ENCODE data around the gene MTIF2.
A peak's percentile ranks its signal among the peaks of the same experiment; 100 is the strongest.
"Not testable (repeated sequence)": the region's sequence is repeated elsewhere in the genome, so short reads cannot be mapped to it uniquely, and the experiment has no call there.

The MTIF2 gene

GRCh38 chr2:55277310-55277709, 8.3 kb upstream of the MTIF2 start:
- ATAC-seq (ENCODE audit: low read depth) = no peak
- Mint-ChIP-seq H3K4me3 (no peak overlapping the region), H3K27ac (no peak overlapping the region), H3K9me3 (no peaks in the 10 kb centered on the region), H3K36me3 (no peaks in the 10 kb centered on the region), H3K27me3 (peaks cover 2% of the 10 kb centered on the region), H3K4me1 (peaks cover 4% of the 10 kb centered on the region)
- no peak for DNase-seq (ENCODE audit: low spot score in 2 of 2)

- not testable (repeated sequence) for DNase-seq (ENCODE audit: low spot score in 2 of 2); H3K27ac Mint-ChIP-seq; H3K4me3 Mint-ChIP-seq; H3K4me1 Mint-ChIP-seq; H3K9me3 Mint-ChIP-seq; H3K27me3 Mint-ChIP-seq; H3K36me3 Mint-ChIP-seq; ATAC-seq (ENCODE audit: low read depth)
Observed at GRCh38 chr2:55274346-55274745, 5.3 kb upstream of the MTIF2 start.

GRCh38 chr2:55269645-55269990, 587 bp upstream of the MTIF2 start:
- Mint-ChIP-seq H3K4me3 (peak overlapping the region; percentile 91), H3K36me3 (no peaks in the 10 kb centered on the region), H3K4me1 (peaks cover 15% of the 10 kb centered on the region), H3K27ac (peak overlapping the region; percentile 96), H3K27me3 (peaks cover 2% of the 10 kb centered on the region), H3K9me3 (no peaks in the 10 kb centered on the region)
- DNase-seq (ENCODE audit: low spot score in 2 of 2) = no peak
- no peak for ATAC-seq (ENCODE audit: low read depth)

GRCh38 chr2:55268288-55268906, 634 bp downstream of the MTIF2 start:
- ATAC-seq (ENCODE audit: low read depth) = peak; percentile 2
- Mint-ChIP-seq H3K9me3 (no peaks in the 10 kb centered on the region), H3K27ac (peak overlapping the region; percentile 96), H3K27me3 (no peaks in the 10 kb centered on the region), H3K4me3 (peak overlapping the region; percentile 91), H3K4me1 (peaks cover 13% of the 10 kb centered on the region), H3K36me3 (peaks cover 3% of the 10 kb centered on the region)
- no peak for DNase-seq (ENCODE audit: low spot score in 2 of 2)

GRCh38 chr2:55259586-55259985, 9.4 kb downstream of the MTIF2 start:
- not testable (repeated sequence) for ATAC-seq (ENCODE audit: low read depth); H3K36me3 Mint-ChIP-seq; H3K27ac Mint-ChIP-seq; H3K4me1 Mint-ChIP-seq; H3K4me3 Mint-ChIP-seq; H3K9me3 Mint-ChIP-seq; DNase-seq (ENCODE audit: low spot score in 2 of 2); H3K27me3 Mint-ChIP-seq

GRCh38 chr2:55252832-55253231, 16.2 kb downstream of the MTIF2 start:
- Mint-ChIP-seq H3K4me3 (no peak overlapping the region), H3K27ac (no peak overlapping the region), H3K36me3 (peaks cover 10% of the 10 kb centered on the region), H3K4me1 (no peaks in the 10 kb centered on the region), H3K27me3 (no peaks in the 10 kb centered on the region), H3K9me3 (no peaks in the 10 kb centered on the region)
- DNase-seq (ENCODE audit: low spot score in 2 of 2) = no peak
- ATAC-seq (ENCODE audit: low read depth) = no peak

- no peak for ATAC-seq (ENCODE audit: low read depth)
- Mint-ChIP-seq H3K36me3 (peaks cover 11% of the 10 kb centered on the region), H3K4me3 (no peak overlapping the region), H3K9me3 (no peaks in the 10 kb centered on the region), H3K27me3 (no peaks in the 10 kb centered on the region), H3K4me1 (no peaks in the 10 kb centered on the region), H3K27ac (no peak overlapping the region)
- no peak for DNase-seq (ENCODE audit: low spot score in 2 of 2)
Observed at GRCh38 chr2:55247025-55247424, 22.0 kb downstream of the MTIF2 start.

- Mint-ChIP-seq H3K9me3 (no peaks in the 10 kb centered on the region), H3K4me3 (no peak overlapping the region), H3K36me3 (peaks cover 11% of the 10 kb centered on the region), H3K27me3 (no peaks in the 10 kb centered on the region), H3K4me1 (no peaks in the 10 kb centered on the region), H3K27ac (no peak overlapping the region)
- DNase-seq (ENCODE audit: low spot score in 2 of 2) (no peak), ATAC-seq (ENCODE audit: low read depth) (no peak)
Observed at GRCh38 chr2:55245411-55245810, 23.6 kb downstream of the MTIF2 start.

- peaks cover 16% of the 10 kb centered on the region for H3K36me3 Mint-ChIP-seq
- no peak for ATAC-seq (ENCODE audit: low read depth)
Observed at GRCh38 chr2:55242617-55243016, 26.4 kb downstream of the MTIF2 start.

GRCh38 chr2:55241582-55241981, 27.4 kb downstream of the MTIF2 start:
- H3K9me3 Mint-ChIP-seq; DNase-seq (ENCODE audit: low spot score in 2 of 2); H3K4me1 Mint-ChIP-seq; ATAC-seq (ENCODE audit: low read depth); H3K4me3 Mint-ChIP-seq; H3K27me3 Mint-ChIP-seq; H3K27ac Mint-ChIP-seq: not testable (repeated sequence)
- H3K36me3 Mint-ChIP-seq = peaks cover 15% of the 10 kb centered on the region

More at GRCh38 chr2:55242617-55243016, 26.4 kb downstream of the MTIF2 start:
- Mint-ChIP-seq H3K4me1 (no peaks in the 10 kb centered on the region), H3K27me3 (no peaks in the 10 kb centered on the region), H3K9me3 (no peaks in the 10 kb centered on the region), H3K27ac (peak overlapping the region; percentile 17), H3K4me3 (no peak overlapping the region)
- DNase-seq (ENCODE audit: low spot score in 2 of 2) = no peak

- Mint-ChIP-seq H3K27me3 (no peaks in the 10 kb centered on the region), H3K36me3 (peaks cover 12% of the 10 kb centered on the region)
- no peak for ATAC-seq (ENCODE audit: low read depth)
Observed at GRCh38 chr2:55239656-55240222, 29.3 kb downstream of the MTIF2 start.

GRCh38 chr2:55236992-55237543, 32.0 kb downstream of the MTIF2 start:
- Mint-ChIP-seq H3K4me1 (peaks cover 12% of the 10 kb centered on the region), H3K27ac (no peak overlapping the region), H3K36me3 (peaks cover 16% of the 10 kb centered on the region), H3K4me3 (no peak overlapping the region), H3K27me3 (no peaks in the 10 kb centered on the region), H3K9me3 (no peaks in the 10 kb centered on the region)
- DNase-seq (ENCODE audit: low spot score in 2 of 2) (no peak), ATAC-seq (ENCODE audit: low read depth) (no peak)

More at GRCh38 chr2:55239656-55240222, 29.3 kb downstream of the MTIF2 start:
- no peaks in the 10 kb centered on the region for H3K4me1 Mint-ChIP-seq
- no peak overlapping the region for H3K27ac Mint-ChIP-seq
- DNase-seq (ENCODE audit: low spot score in 2 of 2) = no peak
- no peak overlapping the region for H3K4me3 Mint-ChIP-seq
- no peaks in the 10 kb centered on the region for H3K9me3 Mint-ChIP-seq

- ATAC-seq (ENCODE audit: low read depth) = no peak
- Mint-ChIP-seq H3K4me3 (no peak overlapping the region), H3K27me3 (no peaks in the 10 kb centered on the region), H3K9me3 (no peaks in the 10 kb centered on the region), H3K27ac (no peak overlapping the region), H3K4me1 (peaks cover 20% of the 10 kb centered on the region), H3K36me3 (peaks cover 16% of the 10 kb centered on the region)
- no peak for DNase-seq (ENCODE audit: low spot score in 2 of 2)
Observed at GRCh38 chr2:55235724-55236538, 33.1 kb downstream of the MTIF2 start.

GRCh38 chr2:55233658-55233940, 35.4 kb downstream of the MTIF2 start:
- Mint-ChIP-seq H3K36me3 (peaks cover 10% of the 10 kb centered on the region), H3K27me3 (no peaks in the 10 kb centered on the region), H3K27ac (peak overlapping the region; percentile 97), H3K9me3 (no peaks in the 10 kb centered on the region), H3K4me3 (peak overlapping the region; percentile 100), H3K4me1 (peaks cover 26% of the 10 kb centered on the region)
- no peak for ATAC-seq (ENCODE audit: low read depth)
- no peak for DNase-seq (ENCODE audit: low spot score in 2 of 2)
